Activated naive CD8-positive, alpha-beta T cell treated with anti-CD3 and anti-CD28 coated beads, Interleukin-2, amount 50 U/mL, for 16 hours (primary cell): Measurements from ENCODE around the gene SPECC1.
"Not testable (repeated sequence)": the region's sequence is repeated elsewhere in the genome, so short reads cannot be mapped to it uniquely, and the experiment has no call there.

ENCODE experiments used
- DNase-seq: peaks from one replicate; pipeline ENCODE4 v3.0.0-alpha.2; 2020; ENCODE audit warnings: low read depth, low spot score

SPECC1 gene

DNA sequence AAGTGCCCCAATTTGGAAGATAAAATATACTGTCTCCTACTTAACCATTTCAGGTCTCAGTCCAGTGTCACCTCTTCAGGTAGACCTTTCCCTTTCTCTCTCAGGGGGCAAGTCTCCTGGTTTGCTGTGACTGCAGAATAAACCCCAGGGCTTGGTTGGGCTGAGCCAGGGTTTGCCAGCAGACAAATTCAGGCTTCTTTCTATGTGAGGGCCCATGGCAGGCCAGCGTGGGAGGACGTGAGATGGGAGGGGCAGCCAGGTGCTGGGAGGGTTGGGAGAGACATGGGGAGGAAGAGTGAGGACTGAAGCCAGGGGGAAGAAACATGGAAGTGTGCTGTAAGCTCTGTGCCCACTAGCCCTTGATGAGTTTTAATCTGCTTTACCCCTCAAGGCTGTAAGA lies 163.2 kb downstream of the SPECC1 start:
- no peak for DNase-seq

DNA sequence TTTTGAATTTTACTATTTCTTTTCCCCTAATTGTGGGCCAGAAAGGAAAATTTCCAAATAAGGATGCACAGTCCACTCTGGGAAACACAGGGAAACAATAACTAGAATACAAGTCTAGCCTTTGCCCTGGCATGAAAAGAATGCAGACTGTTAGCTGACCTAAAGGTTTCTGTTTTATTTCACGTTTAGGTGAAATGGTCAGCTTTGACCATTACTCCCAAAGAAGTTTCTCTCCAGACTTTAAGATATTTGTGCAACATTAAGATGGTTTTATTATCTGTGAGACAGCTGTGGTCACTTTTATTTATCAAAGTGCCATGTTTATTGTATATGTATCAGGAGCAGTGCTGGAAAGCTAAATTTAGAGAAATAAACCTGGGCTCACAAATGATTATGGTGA lies 163.9 kb downstream of the SPECC1 start:
- DNase-seq, result no peak

DNA sequence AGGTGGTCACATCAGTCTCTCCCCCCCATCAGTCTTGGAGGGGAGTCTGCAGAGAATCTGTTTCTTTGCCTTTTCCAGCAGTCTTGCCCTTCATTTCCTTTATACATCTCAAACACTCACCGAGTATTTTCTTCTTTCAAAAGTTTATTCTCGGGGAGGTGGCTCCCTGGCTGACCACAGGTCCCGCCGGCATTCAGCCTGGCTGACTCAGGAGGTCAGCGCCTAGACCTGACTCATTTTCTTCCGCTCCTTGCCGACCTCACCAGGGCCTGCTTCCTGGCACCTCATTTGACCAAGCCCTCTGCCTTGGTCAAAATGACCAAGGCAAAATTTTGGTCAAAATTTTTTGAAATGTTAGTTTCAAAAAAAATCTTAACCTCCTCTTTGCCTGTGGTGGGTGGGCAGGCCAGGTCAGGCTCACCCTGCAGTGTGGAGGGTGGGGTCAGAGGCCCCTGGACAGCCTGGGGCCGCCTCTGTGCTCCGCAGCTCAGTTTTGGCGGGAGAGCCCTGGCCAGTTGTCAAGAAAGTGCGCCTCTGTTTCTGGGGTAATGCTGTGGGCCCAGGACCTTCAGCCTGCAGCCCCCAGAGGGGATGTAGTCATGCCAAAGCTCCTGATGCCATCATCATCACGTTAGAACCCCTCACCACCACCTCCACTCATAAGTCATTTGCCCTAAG lies 165.6 kb downstream of the SPECC1 start:
- no peak for DNase-seq

DNA sequence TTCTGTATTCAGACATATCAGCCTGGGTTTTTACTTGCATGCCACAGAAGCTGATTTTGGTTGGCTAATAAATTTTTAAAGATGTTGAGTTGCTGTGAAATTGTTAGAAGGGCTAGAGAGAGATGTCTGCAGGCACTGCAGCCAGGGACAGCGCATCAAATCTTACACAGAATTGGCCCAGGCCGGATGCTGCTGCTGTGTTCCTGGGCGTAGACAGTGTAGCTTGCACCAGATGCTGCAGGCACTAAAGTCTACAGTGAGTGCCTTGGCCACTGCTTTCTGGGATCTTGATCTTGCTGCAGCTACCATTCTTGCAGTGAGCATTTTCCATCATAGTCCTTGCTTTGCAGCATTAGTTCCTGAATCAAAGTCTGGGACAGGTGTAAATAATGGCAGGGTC lies 169.9 kb downstream of the SPECC1 start:
- no peak for DNase-seq

DNA sequence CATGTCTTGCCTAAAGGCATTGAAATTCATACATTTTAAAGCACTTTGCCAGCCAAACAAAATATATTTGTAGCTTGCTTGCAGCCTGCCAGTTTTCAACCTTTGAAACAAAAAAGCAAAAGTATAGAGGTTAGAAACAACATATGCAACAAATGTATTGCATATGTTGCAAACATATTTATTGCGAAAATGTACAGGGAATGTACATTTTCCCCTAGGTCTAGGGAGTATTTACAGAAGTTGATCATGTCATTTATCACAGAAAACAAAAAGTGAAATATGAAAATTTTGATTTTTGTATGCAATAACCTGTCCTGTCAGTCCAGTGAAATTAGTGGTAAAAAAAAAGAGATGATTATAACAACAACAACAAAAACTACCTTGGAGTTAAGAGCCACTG lies 171.5 kb downstream of the SPECC1 start:
- no peak for DNase-seq

DNA sequence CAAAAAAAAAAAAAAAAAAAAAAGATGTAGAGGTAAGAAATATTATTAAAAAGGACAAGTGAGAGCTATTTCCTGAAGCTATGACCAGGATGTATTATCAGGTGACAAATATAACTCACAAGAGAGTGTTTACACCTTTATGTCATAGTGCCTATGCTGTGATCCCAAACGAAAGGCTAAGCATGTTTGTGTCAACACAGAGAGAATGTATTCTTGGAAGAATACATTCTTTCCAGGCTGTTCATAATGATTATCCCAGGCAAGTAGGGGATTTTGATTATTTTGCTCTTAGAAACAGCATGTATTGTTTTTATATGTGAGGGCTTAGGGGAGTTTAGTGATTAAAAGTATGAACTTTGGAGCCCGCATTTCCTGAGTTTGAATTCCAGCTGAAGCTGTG lies 175.0 kb downstream of the SPECC1 start:
- DNase-seq, result no peak

DNA sequence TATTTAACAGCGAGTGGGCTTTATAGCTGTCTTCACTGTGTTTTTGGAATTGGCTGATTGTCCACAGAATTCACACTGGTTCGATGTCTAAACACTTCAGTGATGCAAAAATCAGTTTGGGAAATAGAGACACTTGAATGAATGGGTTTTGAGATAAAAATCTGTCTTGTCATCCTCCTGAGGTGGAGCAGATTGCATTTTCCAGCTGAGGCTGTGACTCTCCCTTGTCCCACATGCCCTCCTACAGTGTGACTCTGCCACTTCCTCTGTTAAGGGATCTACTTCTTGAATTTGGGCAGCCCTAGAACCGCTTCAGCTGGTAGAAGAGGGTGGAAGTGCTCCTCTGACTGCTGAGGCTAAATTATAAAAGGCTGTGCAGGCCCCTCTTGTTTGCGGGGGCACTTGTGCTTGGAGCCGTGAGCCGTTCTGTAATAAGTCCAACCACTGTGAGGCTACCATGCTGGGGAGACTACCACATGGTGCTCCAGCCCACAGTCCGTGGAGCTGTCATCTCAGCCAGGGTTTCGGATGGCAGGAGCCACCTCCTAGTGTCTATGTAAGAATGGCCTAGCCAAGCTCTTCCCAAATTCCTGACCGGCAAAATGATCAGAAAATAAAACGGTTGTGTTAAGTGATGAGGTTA lies 175.9 kb downstream of the SPECC1 start:
- no peak for DNase-seq

DNA sequence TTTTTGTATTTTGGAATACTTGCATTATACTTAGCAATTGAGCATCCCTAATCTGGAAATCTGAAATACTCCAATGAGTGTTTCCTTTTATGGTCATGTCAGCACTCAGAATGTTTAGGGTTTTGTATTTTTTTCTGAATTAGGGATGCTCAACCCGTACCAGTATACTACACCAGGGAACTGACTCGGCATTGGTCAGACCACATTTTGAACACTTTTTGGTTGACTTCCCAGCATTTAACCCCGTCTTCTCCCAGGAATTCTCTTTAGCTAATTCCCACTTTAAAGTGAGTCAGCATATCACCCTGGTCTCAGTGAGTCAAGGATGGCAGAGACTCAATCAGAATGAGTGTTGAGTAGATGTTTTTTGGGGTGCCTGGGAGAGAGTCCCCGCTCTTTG lies 177.9 kb downstream of the SPECC1 start:
- no peak for DNase-seq

DNA sequence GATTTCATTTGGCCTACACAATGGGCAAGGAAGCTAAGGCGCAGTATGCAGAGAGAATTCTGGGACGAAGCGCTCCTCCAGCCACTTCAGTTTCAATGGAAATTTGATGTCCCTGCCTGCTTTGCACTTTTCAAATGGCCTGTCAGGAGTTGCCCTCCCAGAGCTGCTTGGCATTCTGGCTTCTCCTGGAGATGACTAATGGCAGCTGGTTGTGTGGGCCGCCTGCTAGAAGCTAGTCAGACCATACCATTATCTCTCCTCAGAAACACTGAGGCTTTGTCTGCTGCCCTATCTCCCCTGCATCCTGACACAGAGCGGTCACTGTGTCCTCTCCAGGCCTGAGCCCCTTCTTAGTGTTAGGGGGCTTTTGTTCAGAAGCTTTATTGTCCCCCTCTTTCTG lies 180.1 kb downstream of the SPECC1 start:
- no peak for DNase-seq

DNA sequence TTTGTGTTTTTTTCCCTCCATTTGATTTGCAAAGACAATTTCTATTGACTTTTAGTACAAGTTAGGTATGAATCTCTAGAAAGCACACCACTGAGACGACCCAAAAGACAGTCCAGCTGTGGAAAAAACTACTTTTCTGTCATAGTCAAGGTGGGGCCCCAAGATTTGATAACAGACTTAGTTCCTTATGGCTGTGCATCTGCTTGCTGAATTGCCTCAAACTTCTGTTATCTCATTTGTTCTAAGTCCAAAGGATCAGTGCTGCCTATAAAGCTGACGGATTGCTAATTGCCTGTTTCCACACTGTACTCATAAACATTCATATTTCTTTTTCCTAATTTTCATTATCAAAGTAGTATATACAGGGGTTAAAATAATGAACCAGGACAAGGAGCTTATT lies 180.8 kb downstream of the SPECC1 start:
- no peak for DNase-seq

DNA sequence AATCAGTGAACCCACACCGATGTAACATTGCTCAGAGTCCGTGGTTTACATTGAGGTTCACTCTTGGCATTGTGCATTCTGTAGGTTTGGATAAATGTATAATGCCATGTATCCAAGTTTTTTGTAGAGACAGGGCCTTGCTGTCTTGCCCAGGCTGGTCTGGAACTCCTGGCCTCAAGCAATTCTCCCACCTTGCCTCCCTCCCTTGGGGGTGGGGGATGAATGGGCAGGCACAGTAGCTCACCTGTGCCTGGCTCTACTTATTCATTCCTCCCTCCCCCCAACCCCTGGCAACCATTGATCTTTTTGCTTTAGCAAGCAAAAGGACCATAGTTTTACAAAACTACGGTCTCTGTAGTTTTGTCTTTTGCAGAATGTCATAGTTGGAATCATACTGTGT lies 181.4 kb downstream of the SPECC1 start:
- no peak for DNase-seq

DNA sequence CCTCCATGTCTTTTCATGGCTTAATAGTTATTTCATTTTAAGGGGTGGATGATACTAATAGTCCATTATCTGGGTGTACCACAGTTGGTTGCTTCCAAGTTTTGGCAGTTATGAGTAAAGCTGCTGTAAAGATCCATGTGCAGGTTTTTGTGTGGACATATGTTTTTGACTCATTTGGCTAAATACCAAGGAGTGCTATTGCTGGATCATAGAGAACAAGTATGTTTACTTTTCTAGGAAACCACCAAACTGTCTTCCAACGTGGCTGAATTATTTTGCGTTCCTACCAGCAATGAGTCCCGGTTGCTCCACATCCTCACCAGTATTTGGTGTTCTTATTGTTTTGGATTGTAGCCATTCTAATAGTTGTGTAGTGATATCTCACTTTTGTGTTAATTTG lies 181.9 kb downstream of the SPECC1 start:
- DNase-seq, result no peak

DNA sequence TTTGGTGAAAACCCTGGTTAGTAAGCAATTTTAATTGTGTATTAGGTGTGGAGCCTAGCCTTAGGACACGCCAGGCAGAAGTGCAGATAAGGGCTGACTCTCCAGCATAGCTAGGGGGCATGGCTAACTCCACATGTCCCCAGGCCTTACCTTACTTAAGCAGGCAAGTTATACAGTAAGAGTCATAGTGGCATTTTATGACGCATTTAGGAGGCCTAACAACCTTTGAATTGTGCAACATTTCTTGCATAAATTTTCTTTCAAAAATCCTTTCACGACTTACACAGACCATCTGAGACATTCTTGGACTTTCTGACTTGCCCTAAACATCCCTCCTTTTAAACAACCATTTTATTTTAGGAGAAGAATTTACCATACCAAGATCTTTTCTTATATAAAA lies 187.1 kb downstream of the SPECC1 start:
- DNase-seq, result not testable (repeated sequence)

DNA sequence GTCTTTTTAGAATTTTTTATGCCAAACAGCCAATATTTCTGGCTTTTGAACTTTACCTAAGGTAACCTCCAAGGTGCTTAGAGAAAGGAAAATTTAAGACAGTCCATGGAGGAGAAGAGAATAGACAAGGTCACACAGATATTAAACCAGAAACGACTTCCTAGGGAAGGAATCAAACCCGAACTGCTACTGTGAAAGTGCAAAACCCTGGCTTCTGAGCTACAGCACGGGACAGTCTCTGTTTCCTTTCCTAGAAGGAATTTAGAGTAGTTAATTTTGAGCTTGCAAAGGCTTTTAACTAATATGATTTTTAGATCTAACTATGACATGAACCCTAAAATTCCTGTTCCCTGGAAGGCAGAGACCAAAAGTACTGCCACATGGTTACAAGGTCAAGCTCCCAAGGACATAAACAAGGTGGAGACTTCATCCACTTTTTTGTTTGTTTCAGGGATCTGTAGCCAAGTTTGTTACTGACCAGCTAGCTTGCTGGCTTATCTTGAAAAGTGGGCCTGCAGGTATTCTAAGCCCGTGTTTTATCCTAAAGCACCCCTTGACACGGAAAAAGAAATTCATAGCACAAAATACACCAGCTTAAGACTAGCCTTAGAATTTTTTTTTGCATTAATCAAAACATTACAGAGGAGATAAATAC lies 188.2 kb downstream of the SPECC1 start:
- no peak for DNase-seq

DNA sequence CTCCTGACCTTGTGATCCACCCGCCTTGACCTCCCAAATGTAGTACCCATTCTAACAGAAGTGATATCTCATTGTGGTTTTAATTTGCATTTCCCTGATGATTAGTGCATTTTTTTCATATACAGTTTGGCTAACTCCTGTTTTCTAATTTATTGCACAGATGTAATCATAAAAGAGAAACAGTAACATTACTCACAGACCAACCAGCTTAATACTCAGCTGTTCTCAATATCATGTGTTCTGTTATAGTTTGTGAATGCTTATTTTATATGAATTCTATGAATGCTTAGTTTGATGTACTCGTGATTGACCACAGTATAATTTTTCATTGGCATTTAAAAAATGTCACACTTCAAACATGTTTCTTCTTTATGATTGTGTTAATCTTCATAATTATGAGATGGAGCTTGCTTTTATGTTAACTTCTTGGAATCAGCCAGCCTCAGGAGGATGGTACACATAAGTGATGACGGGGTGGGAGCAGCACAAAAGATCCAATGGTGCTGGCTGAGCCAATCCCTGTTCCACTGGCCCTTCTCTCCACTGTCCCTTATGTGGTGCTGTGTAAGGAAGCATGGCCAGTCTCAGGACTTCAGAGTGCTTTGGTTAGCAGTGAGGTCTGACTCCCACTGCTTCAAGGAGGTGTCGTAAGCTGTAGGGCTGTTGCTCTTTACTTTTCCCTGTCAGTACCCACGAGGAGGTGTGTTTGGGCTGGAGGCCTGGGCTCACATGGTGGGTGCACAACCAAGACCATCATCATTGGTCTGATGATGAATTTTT lies 191.0 kb downstream of the SPECC1 start:
- DNase-seq, result no peak

DNA sequence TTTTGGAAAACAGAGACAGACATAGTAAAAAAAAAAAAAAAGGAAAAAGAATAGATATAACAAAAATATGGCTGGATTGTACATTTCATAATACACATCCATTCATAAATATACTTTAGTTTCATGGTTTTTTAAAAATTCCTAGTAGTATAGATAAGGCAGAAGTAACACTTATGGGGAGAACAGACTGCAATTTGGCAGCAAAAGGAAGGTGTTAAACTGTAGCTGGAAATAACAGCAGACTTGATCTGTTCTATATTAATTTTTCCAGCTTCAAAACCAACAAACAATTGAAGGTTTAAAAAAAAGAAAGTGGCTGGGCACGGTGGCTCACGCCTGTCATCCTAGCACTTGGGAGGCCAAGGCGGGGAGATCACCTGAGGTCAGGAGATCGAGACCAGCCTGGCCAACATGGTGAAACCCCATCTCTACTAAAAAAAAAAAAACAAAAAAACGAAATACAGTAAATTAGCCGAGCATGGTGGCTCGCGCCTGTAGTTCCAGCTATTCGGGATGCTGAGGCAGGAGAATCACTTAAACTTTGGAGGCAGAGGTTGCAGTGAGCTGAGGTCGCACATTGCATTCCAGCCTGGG lies 191.8 kb downstream of the SPECC1 start:
- DNase-seq, result no peak

DNA sequence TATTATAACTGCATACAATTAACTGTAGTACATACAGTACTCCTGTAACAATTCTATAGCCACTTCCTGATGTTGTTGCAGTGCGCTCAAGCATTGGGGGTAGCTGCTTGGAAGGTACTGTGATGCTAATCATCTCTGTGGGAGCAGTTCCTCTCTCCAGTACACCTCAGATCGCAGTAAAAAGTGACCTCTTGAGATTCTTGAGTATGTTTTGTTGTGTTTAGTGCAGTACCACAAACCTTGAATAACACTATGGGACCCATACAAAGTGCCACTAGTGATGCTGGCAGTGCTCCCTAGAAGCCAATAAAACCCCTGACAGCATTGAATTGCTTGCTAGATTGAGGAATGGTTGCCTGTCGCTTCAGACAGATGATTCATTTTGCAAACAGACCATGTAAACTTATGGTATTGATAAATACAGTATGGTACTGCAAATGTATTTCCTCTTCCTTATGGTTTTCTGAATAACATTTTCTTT lies 193.0 kb downstream of the SPECC1 start:
- no peak for DNase-seq

DNA sequence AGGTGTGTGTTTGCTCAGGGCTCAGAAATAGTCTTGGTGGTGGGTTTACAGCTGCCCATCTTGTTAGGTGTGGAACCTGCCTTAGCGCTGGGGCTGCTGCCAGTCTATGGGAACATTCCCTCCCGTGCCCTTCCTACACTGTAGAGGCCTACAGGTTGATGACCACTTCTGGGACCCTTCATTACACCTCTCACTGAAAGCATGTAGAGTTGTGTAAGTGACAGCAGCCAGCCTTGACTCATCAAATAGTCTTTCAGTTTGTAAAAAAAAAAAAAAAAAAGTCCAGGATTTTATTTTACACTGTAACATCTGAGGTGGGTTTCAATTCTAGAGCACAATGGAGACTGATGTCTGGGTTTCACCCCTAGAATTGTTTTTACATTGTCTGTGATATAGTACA lies 193.9 kb downstream of the SPECC1 start:
- DNase-seq, result no peak

DNA sequence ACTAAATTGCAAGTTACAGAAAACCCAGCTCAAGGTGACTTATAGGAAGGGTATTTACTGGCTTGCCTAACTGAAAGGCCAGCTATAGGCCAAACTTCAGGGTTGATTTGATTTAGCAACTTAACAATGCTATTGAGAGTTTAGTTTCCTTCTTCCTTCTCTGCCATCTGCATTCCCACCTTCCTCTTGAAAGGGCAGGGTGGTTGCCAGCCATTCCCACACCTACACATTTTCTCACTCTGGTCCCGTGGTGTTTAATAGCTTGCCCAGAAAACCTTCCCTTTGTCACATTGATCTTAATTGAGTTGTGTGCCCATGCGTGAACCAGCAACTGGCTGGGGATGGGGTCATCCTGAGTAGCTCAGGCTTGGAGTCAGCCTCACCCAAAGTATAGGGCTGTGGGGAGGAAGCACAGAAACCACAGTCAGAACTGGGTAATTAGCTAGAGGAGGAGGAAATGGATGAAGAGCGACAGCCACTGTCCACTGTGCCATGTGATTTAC lies 194.7 kb downstream of the SPECC1 start:
- no peak for DNase-seq

DNA sequence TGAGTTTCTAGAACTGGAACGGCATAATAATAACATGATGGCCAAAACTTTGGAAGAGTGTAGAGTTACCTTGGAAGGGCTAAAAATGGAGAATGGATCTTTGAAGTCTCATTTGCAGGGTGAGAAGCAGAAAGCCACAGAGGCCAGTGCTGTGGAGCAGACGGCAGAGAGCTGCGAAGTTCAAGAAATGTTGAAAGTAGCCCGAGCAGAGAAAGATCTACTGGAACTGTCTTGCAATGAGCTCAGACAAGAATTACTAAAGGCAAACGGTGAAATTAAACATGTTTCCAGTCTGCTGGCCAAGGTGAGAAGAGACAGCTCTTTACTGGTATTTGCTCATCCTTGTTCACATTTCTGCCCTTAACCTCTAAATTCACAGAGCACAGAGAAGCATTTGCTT lies 196.4 kb downstream of the SPECC1 start:
- no peak for DNase-seq

DNA sequence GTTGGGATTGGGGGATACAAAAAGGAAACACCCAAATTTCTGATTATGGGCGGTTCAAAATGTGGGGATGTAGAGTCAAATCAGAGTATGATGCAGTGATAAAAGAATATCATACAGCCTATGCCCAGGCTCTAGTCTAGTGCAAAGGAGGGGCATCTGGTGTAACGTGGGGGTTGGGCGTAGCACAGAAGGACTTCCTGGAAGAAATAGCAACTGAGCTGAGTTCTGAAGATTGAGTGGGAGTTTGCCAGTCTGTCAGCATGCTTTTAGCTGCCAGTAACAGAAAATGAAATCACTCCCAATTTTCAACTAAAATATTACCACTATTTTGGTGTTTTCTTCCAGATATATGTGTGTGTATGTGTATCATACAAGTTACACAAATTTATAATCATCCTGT lies 196.9 kb downstream of the SPECC1 start:
- DNase-seq, result no peak

DNA sequence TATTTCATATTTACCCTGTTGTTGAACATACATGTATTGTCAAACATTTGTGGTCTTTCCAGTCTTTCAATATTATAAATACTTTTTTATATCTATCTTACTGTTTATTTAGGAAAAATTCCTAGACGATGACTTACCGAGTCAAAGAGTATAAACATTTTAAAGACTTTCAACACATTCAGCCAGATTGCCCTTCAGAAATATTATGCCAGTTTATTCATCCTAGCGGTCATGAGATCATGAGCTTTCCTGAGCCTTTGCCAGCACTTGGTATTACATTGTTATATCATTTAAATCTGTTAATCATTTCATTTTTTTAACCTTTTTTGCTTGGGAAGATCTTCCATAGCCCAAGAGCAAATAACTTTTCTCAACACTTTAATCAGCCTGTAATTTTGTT lies 197.4 kb downstream of the SPECC1 start:
- DNase-seq, result no peak
